Measurements from ENCODE around the gene NT5C3A. TPM values are rescaled to one million over a fixed set of nuclear protein-coding genes. Genes with fewer than 3 reads are reported as not detected.
A peak's percentile ranks its signal among the peaks of the same experiment; 100 is the strongest.

The NT5C3A gene
- total RNA-seq (2021) (15.0 to 18.6 TPM (median 15.9 TPM) in 3 replicates), Bru-seq, nascent RNA (percentile 86 among the genes with signal in this experiment)
- long read RNA-seq, experiment 1, transcript NT5C3A-201 (9 exons, 1,704 nt) = major isoform, 79 of 141 reads
- long read RNA-seq, experiment 1, transcript NT5C3A-204 (10 exons, 1,759 nt) = minor isoform, 25 of 141 reads
- long read RNA-seq, experiment 1, partial matches to known transcripts = 10 of 141 reads
- long read RNA-seq, experiment 1, other reads (novel, unspliced or antisense) = 27 of 141 reads
- long read RNA-seq, experiment 2, transcript NT5C3A-201 (9 exons, 1,704 nt) = major isoform, 16 of 26 reads
- long read RNA-seq, experiment 2, partial matches to known transcripts = 0 of 26 reads
- long read RNA-seq, experiment 2, other reads (novel, unspliced or antisense) = 5 of 26 reads
- long read RNA-seq, experiment 3, transcript NT5C3A-201 (9 exons, 1,704 nt) = major isoform, 34 of 49 reads
- long read RNA-seq, experiment 3, transcript NT5C3A-204 (10 exons, 1,759 nt) = minor isoform, 9 of 49 reads
- long read RNA-seq, experiment 3, partial matches to known transcripts = 2 of 49 reads
- long read RNA-seq, experiment 3, other reads (novel, unspliced or antisense) = 4 of 49 reads

- peak within 1 kb of the TSS; percentile 90 for H3K4me3 Mint-ChIP-seq
- H3K36me3 Mint-ChIP-seq = peaks cover 18% of the 10 kb centered on the region
- peaks cover 18% of the 10 kb centered on the region for H3K4me1 Mint-ChIP-seq
- POLR2A ChIA-PET = interaction anchor here (0.6 to 0.9 kb wide), 3 partner anchors 30 to 567 kb away, joined by 3 to 5 read pairs (median 3); partner anchors contain the start of gene AVL9
- CTCF ChIA-PET = interaction anchor here (0.8 to 3.0 kb wide), 7 partner anchors 13 to 216 kb away, joined by 3 to 26 read pairs (median 3); partner anchors contain the start of genes FKBP9 and RP9
- DNase-seq (ENCODE audit: low spot score) (peak; percentile 36), ATAC-seq (peak; percentile 0; the same call in 1 of the 2 replicates)
- H3K27me3 Mint-ChIP-seq (ENCODE audit: low read depth) = no peaks in the 10 kb centered on the region; the same call in none of the 2 replicates
- H3K27ac Mint-ChIP-seq = peak within 1 kb of the TSS; percentile 92
- peaks cover 24% of the 10 kb centered on the region for H3K9me3 Mint-ChIP-seq
- no peak for TF ChIP-seq EMX1 (CRISPR knock-in tag; IDR thresholded peaks at IDR 0.05)
- TF ChIP-seq E2F1 (CRISPR knock-in tag; IDR thresholded peaks at IDR 0.05) = no peak
- TF ChIP-seq ZNF219 (CRISPR knock-in tag; IDR thresholded peaks at IDR 0.05; ENCODE audit: borderline replicate concordance) = peak; percentile 73; the same call in 1 of the 2 replicates
- TF ChIP-seq ZNF317 (CRISPR knock-in tag; IDR thresholded peaks at IDR 0.05; ENCODE audit: borderline replicate concordance, low read depth) = 0 out of 2 replicates have a peak, but pooled peaks have one; percentile 26
- peak; percentile 61; the same call in 1 of the 2 replicates for TF ChIP-seq HMGXB4 (CRISPR knock-in tag; IDR thresholded peaks at IDR 0.05)
- no peak for TF ChIP-seq NR3C1 (CRISPR knock-in tag; conservative IDR thresholded peaks at IDR 0.05; ENCODE audit: low read depth)
- TF ChIP-seq CBFB (CRISPR knock-in tag; IDR thresholded peaks at IDR 0.05; ENCODE audit: low read depth) = no peak
- TF ChIP-seq ZNF263 (CRISPR knock-in tag; IDR thresholded peaks at IDR 0.05; ENCODE audit: low read depth) = no peak
- peak; percentile 44 for TF ChIP-seq GABPB1 (CRISPR knock-in tag; IDR thresholded peaks at IDR 0.05)
- TF ChIP-seq FOXK1 (CRISPR knock-in tag; IDR thresholded peaks at IDR 0.05) = peak; percentile 35; the same call in 1 of the 2 replicates
- TF ChIP-seq MAX (CRISPR knock-in tag; IDR thresholded peaks at IDR 0.05) = peak; percentile 67; the same call in 1 of the 2 replicates
- no peak for TF ChIP-seq ATF2 (CRISPR knock-in tag; IDR thresholded peaks at IDR 0.05; ENCODE audit: borderline replicate concordance, low read depth)
- peak; percentile 72; the same call in 1 of the 2 replicates for TF ChIP-seq ZBTB43 (CRISPR knock-in tag; IDR thresholded peaks at IDR 0.05)
- peak; percentile 45; the same call in 1 of the 2 replicates for TF ChIP-seq ZNF121 (CRISPR knock-in tag; IDR thresholded peaks at IDR 0.05)
- TF ChIP-seq JUN (CRISPR knock-in tag; IDR thresholded peaks at IDR 0.05) = peak; percentile 24; the same call in 1 of the 2 replicates
- TF ChIP-seq RORB (CRISPR knock-in tag; IDR thresholded peaks at IDR 0.05) = no peak
- peak; percentile 71; the same call in 1 of the 2 replicates for TF ChIP-seq TEAD4 (CRISPR knock-in tag; IDR thresholded peaks at IDR 0.05)
- peak; percentile 66; the same call in 1 of the 2 replicates for TF ChIP-seq SMAD4 (CRISPR knock-in tag; IDR thresholded peaks at IDR 0.05)
- 0 out of 2 replicates have a peak, but pooled peaks have one; percentile 35 for TF ChIP-seq ETV6 (CRISPR knock-in tag; IDR thresholded peaks at IDR 0.05)
- TF ChIP-seq ESRRA (CRISPR knock-in tag; IDR thresholded peaks at IDR 0.05; ENCODE audit: borderline replicate concordance) = peak; percentile 58; the same call in 1 of the 2 replicates
- TF ChIP-seq RELA (CRISPR knock-in tag; IDR thresholded peaks at IDR 0.05; ENCODE audit: borderline replicate concordance) = peak; percentile 62; the same call in 1 of the 2 replicates
- TF ChIP-seq FOXP4 (CRISPR knock-in tag; IDR thresholded peaks at IDR 0.05) = peak; percentile 80
- TF ChIP-seq ZNF416 (CRISPR knock-in tag; IDR thresholded peaks at IDR 0.05) = 0 out of 2 replicates have a peak, but pooled peaks have one; percentile 20
- no peak for TF ChIP-seq SOX15 (CRISPR knock-in tag; IDR thresholded peaks at IDR 0.05)
- peak; percentile 84; the same call in 1 of the 2 replicates for TF ChIP-seq E2F4 (CRISPR knock-in tag; IDR thresholded peaks at IDR 0.05; ENCODE audit: borderline replicate concordance, low read depth)
Observed at GRCh38 chr7:33062023-33062781, at the start of gene NT5C3A. Gene NT5C3A, minus strand, starts transcription at chr7:33062776. Its CDS starts 71 bp downstream, at chr7:33062705.

Measured in WTC11 (cell line).